CD14-positive monocyte (primary cell): ENCODE measurements around the gene RAD54L. TPM values are rescaled to one million over a fixed set of nuclear protein-coding genes. Genes with fewer than 3 reads are reported as not detected.

Experiments
- DNase-seq, 3 donors: peaks; one replicate each; pipeline ENCODE4 v3.0.0-alpha.2; 2011 to 2022
- H2AFZ ChIP-seq: 2 replicates; pipeline ENCODE4 v1.6.0; 2012; ENCODE audit warnings: mild to moderate bottlenecking, low read depth, low read length, inconsistent platforms; ENCODE audit not compliant: insufficient read depth, poor library complexity, severe bottlenecking
- H3K27ac ChIP-seq, 2 donors: 1 replicate in 1 of 2; 2 replicates in 1 of 2; pipeline ENCODE4 v1.5.1; 2012 to 2013; ENCODE audit warnings: low read length in 2 of 2, control low read depth in 1 of 2, inconsistent platforms in 1 of 2, low read depth in 1 of 2, mild to moderate bottlenecking in 1 of 2
- H3K27me3 ChIP-seq, 2 donors: one replicate each; pipeline versions ENCODE4 v1.6.0 to v1.6.1; 2011 to 2013; ENCODE audit warnings: low read length in 2 of 2; ENCODE audit not compliant: control insufficient read depth in 2 of 2, insufficient read depth in 2 of 2
- H3K36me3 ChIP-seq, 2 donors: replicated peaks in 1 of 2; 1 replicate in 1 of 2; 2 replicates in 1 of 2; pipeline versions ENCODE4 v1.5.1 to v1.6.1; 2012 to 2013; ENCODE audit warnings: low read length in 2 of 2, control low read depth in 1 of 2, inconsistent platforms in 1 of 2, mild to moderate bottlenecking in 1 of 2; ENCODE audit not compliant: insufficient read depth in 2 of 2, control insufficient read depth in 1 of 2
- H3K4me1 ChIP-seq, 2 donors: 1 replicate in 1 of 2; 2 replicates in 1 of 2; pipeline versions ENCODE4 v1.5.1 to v1.6.1; 2012 to 2013; ENCODE audit warnings: low read length in 2 of 2, control low read depth in 1 of 2, inconsistent platforms in 1 of 2, mild to moderate bottlenecking in 1 of 2, moderate library complexity in 1 of 2; ENCODE audit not compliant: insufficient read depth in 2 of 2, control insufficient read depth in 1 of 2
- H3K4me2 ChIP-seq: replicated peaks from 2 replicates; pipeline ENCODE3; 2012; ENCODE audit warnings: low read length, moderate library complexity, mild to moderate bottlenecking; ENCODE audit not compliant: poor library complexity, severe bottlenecking; ENCODE audit errors: extremely low read depth
- H3K4me3 ChIP-seq, 3 experiments: fragments of 200-600 bp in 1 of 3; sonication (generic) in 1 of 3; replicated peaks in 1 of 3; 1 replicate in 2 of 3; 2 replicates in 1 of 3; pipeline ENCODE4 v1.5.1; 2011 to 2013; ENCODE audit warnings: low read length in 3 of 3, mild to moderate bottlenecking in 3 of 3, control low read depth in 2 of 3, low read depth in 2 of 3, inconsistent platforms in 1 of 3, moderate library complexity in 1 of 3
- H3K79me2 ChIP-seq: 2 replicates; pipeline ENCODE4 v1.6.0; 2012; ENCODE audit warnings: mild to moderate bottlenecking, control low read depth, inconsistent platforms, low read length, moderate library complexity; ENCODE audit not compliant: insufficient read depth
- H3K9ac ChIP-seq: 2 replicates; pipeline ENCODE4 v1.6.0; 2017; ENCODE audit warnings: low read length, mild to moderate bottlenecking; ENCODE audit not compliant: insufficient read depth, poor library complexity, severe bottlenecking
- H3K9me3 ChIP-seq, 2 donors: replicated peaks in 1 of 2; 1 replicate in 1 of 2; 2 replicates in 1 of 2; pipeline versions ENCODE4 v1.5.1 to v1.6.1; 2012 to 2013; ENCODE audit warnings: low read length in 2 of 2, control low read depth in 1 of 2; ENCODE audit not compliant: control insufficient read depth in 1 of 2, insufficient read depth in 1 of 2
- H4K20me1 ChIP-seq: 2 replicates; pipeline ENCODE4 v1.6.0; 2012; ENCODE audit warnings: mild to moderate bottlenecking, low read length, control low read depth, moderate library complexity; ENCODE audit not compliant: insufficient read depth
- H3K27ac Mint-ChIP-seq, 7 donors: one replicate each; pipeline ENCODE4 v1.8.0; 2020; ENCODE audit warnings: mild to moderate bottlenecking in 7 of 7, mixed read lengths in 7 of 7, moderate library complexity in 6 of 7, inconsistent platforms in 2 of 7
- H3K27me3 Mint-ChIP-seq, 3 donors: one replicate each; pipeline ENCODE4 v1.8.0; 2021 to 2022; ENCODE audit warnings: low read depth in 3 of 3, mild to moderate bottlenecking in 3 of 3, mixed read lengths in 3 of 3, moderate library complexity in 3 of 3, inconsistent platforms in 1 of 3
- H3K36me3 Mint-ChIP-seq, 2 donors: one replicate each; pipeline ENCODE4 v1.8.0; 2020; ENCODE audit warnings: mixed read lengths in 2 of 2, inconsistent platforms in 1 of 2, mild to moderate bottlenecking in 1 of 2
- H3K4me1 Mint-ChIP-seq: one replicate; pipeline ENCODE4 v1.8.0; 2020; ENCODE audit warnings: mild to moderate bottlenecking, mixed read lengths
- H3K4me3 Mint-ChIP-seq, 2 donors: one replicate each; pipeline ENCODE4 v1.8.0; 2020; ENCODE audit warnings: mild to moderate bottlenecking in 2 of 2, mixed read lengths in 2 of 2, moderate library complexity in 1 of 2
- H3K9me3 Mint-ChIP-seq, 7 donors: one replicate each; pipeline ENCODE4 v1.8.0; 2020 to 2022; ENCODE audit warnings: mixed read lengths in 7 of 7, mild to moderate bottlenecking in 6 of 7, moderate library complexity in 6 of 7, inconsistent platforms in 2 of 7
- CTCF ChIP-seq: fragments of 200-600 bp; IDR thresholded peaks from one replicate; pipeline ENCODE4 v1.8.0; 2022; ENCODE audit warnings: antibody characterized with exemption, mild to moderate bottlenecking
- WGBS: methylation state at CpG from one replicate; pipeline ENCODE4 v1.1.5; 2013; ENCODE audit warnings: missing lambda C conversion rate; ENCODE audit not compliant: insufficient coverage; 5-methylcytosine and 5-hydroxymethylcytosine counted together
- intact Hi-C, 2 donors: fragments of 100-400 bp; cut with micrococcal nuclease; formaldehyde crosslinking; loops; one replicate each; pipeline versions ENCODE4 v1.15.0 to v1.15.1; 2023
- polyA plus RNA-seq, 3 donors: library from polyadenylated mRNA; depleted of rRNA in 1 of 3; unstranded in 2 of 3; stranded (reverse) in 1 of 3; fragments of 300-500 nt in 2 of 3; fragments of >200 nt in 1 of 3; fragmentation: Illumina TruSeq in 2 of 3; gene quantifications; 1 replicate in 2 of 3; 2 replicates in 1 of 3; pipeline ENCODE4 v1.2.3, GENCODE V29; 2012 to 2021

The RAD54L gene
- polyA plus RNA-seq, 3 donors: 0.13 TPM; not detected in 2

GRCh38 chr1:46298387-46298786 is 50.8 kb downstream of the RAD54L start:
- Histone ChIP-seq H4K20me1 (peaks cover 27% of the 10 kb centered on the region), H3K27me3 (no peaks in the 10 kb centered on the region), H3K27ac (no peak overlapping the region), H3K79me2 (peaks cover 56% of the 10 kb centered on the region), H3K9me3 (no peaks in the 10 kb centered on the region), H3K4me3 (no peak overlapping the region), H2AFZ (no peak overlapping the region), H3K4me1 (peaks cover 15 to 22% of the 10 kb centered on the region in 2 donors), H3K9ac (no peak overlapping the region), H3K36me3 (peaks cover 30 to 53% of the 10 kb centered on the region in 2 donors), H3K4me2 (no peak overlapping the region)
- intact Hi-C loops: no loop called here
- no peak overlapping the region for H3K27ac Mint-ChIP-seq
- no peaks in the 10 kb centered on the region for H3K9me3 Mint-ChIP-seq
- peaks cover 0 to 2% (median 0%) of the 10 kb centered on the region in 3 donors for H3K27me3 Mint-ChIP-seq
- peaks cover 34 to 49% of the 10 kb centered on the region in 2 donors for H3K36me3 Mint-ChIP-seq
- H3K4me3 Mint-ChIP-seq: no peak overlapping the region
- DNase-seq: no peak
- peaks cover 21% of the 10 kb centered on the region for H3K4me1 Mint-ChIP-seq
- TF ChIP-seq CTCF: no peak

- Mint-ChIP-seq H3K36me3 (peaks cover 21 to 26% of the 10 kb centered on the region in 2 donors), H3K4me1 (peaks cover 34% of the 10 kb centered on the region), H3K4me3 (peak overlapping the region; percentile 97 to 99), H3K27me3 (peaks cover 0 to 2% (median 0%) of the 10 kb centered on the region in 3 donors), H3K9me3 (no peaks in the 10 kb centered on the region), H3K27ac (peak overlapping the region; percentile 51 to 99 (median 95))
- H3K79me2 ChIP-seq: peaks cover 79% of the 10 kb centered on the region
- H2AFZ ChIP-seq: peak overlapping the region; percentile 95
- H3K9me3 ChIP-seq: no peaks in the 10 kb centered on the region
- peaks cover 20 to 28% of the 10 kb centered on the region in 2 donors for H3K36me3 ChIP-seq
- H3K4me3 ChIP-seq: peak overlapping the region in 2 of 3 experiments; percentile 97 to 99
- peak overlapping the region; percentile 97 for H3K9ac ChIP-seq
- no peak for TF ChIP-seq CTCF
- H3K4me1 ChIP-seq: peaks cover 27 to 35% of the 10 kb centered on the region in 2 donors
- H3K27ac ChIP-seq: peak overlapping the region; percentile 88 to 94
- no peak for DNase-seq
- peaks cover 33% of the 10 kb centered on the region for H4K20me1 ChIP-seq
- intact Hi-C loops: loop anchor here in 1 of 2 donors (5.0 kb wide), 2 partner anchors 41 to 54 kb away; partner anchors contain the start of genes NSUN4 and RAD54L
- peak overlapping the region; percentile 99 for H3K4me2 ChIP-seq
- 42% methylated on average over 5 of the region's 6 CpGs for WGBS
- H3K27me3 ChIP-seq: no peaks in the 10 kb centered on the region
Measured at GRCh38 chr1:46300673-46301405, 53.3 kb downstream of the RAD54L start.
